Umbilical cord (tissue), 2 donors: Measurements from ENCODE around the gene LMNTD2. TPM values are rescaled to one million over a fixed set of nuclear protein-coding genes. Genes with fewer than 3 reads are reported as not detected.

ENCODE experiments used
- DNase-seq: peaks from one replicate; pipeline ENCODE4 v3.0.0-alpha.2; 2015; ENCODE audit warnings: low spot score
- total RNA-seq: library from RNA; depleted of rRNA; stranded (reverse); fragments of >200 nt; gene quantifications from one replicate; pipeline ENCODE4 v1.2.3, GENCODE V29; 2014; ENCODE audit warnings: low replicate concordance; ENCODE audit not compliant: insufficient read depth

LMNTD2 gene
- 0.48 TPM for total RNA-seq

- peak; percentile 88 for DNase-seq
These were observed at the start of gene LMNTD2, which contains the start of gene RASSF7 for GRCh38 chr11:560305-561147. LMNTD2 (minus strand) TSS chr11:560738; CDS start chr11:560716, 22 bp downstream. RASSF7 (plus strand) TSS chr11:560970; CDS start chr11:561769, 799 bp downstream.

GRCh38 chr11:609341-609811, 48.8 kb upstream of the LMNTD2 start:
- DNase-seq = no peak

GRCh38 chr11:608791-609251, 48.3 kb upstream of the LMNTD2 start:
- no peak for DNase-seq

DNA sequence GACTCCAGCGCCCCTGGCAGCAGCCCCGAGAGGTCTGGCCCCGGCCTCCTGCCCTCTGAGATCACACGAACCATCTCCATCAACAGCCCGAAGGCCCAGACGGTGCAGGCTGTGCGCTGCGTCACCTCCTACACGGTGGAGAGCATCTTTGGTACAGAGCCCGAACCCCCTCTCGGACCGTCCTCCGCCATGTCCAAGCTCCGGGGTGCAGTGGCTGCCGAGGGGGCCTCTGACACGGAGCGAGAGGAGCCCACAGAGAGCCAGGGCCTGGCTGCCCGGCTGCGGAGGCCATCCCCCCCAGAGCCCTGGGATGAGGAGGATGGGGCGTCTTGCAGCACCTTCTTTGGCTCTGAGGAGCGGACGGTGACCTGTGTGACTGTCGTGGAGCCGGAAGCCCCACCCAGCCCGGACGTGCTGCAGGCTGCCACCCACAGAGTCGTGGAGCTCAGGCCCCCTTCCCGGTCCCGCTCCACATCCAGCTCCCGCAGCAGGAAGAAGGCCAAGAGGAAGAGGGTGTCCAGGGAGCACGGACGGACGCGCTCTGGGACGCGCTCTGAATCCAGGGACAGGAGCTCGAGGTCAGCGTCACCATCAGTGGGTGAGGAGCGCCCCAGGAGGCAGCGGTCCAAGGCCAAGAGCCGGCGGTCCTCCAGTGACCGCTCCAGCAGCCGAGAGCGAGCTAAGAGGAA, 47.6 kb upstream of the LMNTD2 start:
- DNase-seq = no peak

DNA sequence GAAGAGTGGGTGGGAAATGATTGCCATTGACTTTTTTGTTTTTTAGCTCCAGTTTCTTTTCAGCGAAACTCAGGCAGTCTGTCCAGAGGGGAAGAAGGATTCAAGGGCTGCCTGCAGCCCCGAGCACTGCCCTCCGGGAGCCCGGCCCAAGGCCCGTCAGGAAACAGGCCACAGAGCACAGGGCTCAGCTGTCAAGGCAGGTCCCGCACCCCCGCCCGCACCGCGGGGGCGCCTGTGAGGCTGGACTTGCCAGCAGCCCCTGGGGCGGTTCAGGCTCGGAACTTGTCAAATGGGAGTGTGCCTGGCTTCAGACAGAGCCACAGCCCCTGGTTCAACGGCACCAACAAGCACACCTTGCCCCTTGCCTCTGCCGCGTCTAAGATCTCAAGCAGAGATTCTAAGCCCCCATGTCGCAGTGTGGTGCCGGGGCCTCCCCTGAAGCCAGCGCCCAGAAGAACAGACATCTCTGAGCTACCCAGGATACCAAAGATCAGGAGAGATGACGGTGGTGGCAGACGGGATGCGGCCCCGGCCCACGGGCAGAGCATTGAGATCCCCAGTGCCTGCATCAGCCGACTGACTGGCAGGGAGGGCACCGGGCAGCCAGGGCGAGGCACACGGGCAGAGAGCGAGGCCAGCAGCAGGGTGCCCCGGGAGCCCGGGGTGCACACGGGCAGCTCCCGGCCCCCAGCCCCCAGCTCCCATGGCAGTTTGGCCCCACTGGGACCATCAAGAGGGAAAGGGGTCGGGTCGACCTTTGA, 46.7 kb upstream of the LMNTD2 start:
- DNase-seq = no peak

GRCh38 chr11:606245-606644, 45.7 kb upstream of the LMNTD2 start:
- no peak for DNase-seq

GRCh38 chr11:605286-606129, 45.0 kb upstream of the LMNTD2 start:
- DNase-seq = no peak

- no peak for DNase-seq
These were observed 42.6 kb upstream of the LMNTD2 start for GRCh38 chr11:603154-603553.

DNA sequence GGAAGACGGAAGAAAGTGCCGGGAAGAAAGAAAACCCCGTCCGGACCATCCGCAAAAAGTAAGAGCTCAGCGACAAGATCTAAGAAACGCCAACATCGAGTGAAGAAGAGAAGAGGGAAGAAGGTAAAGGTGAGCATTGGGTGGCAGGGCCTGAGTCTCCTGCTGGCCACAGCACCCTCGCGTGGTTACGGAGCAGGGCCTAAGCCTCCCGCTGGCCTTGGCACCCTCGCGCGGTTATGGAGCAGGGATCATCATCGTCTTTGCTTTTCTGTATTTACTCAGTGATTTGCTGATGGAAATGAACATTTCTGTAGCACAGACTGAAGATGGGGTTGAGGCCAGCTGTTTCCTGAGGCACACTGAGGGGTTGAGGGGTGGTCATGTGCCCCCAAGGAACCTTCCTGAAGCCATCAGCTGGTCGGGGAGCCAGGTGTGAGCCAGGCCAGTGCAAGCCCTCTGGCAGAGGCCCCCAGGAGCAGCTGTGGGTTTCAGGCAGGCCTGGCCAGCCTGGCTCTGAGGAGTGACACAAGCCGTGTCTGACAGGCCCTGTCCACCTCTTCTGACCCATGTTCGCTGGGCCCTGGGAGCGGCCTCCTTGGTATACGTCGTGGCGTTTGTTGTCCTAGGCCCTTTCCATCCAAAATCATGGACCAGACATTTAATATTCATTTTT, 41.2 kb upstream of the LMNTD2 start:
- no peak for DNase-seq

- DNase-seq = no peak
These were observed 37.6 kb upstream of the LMNTD2 start for GRCh38 chr11:598005-598680.

DNA sequence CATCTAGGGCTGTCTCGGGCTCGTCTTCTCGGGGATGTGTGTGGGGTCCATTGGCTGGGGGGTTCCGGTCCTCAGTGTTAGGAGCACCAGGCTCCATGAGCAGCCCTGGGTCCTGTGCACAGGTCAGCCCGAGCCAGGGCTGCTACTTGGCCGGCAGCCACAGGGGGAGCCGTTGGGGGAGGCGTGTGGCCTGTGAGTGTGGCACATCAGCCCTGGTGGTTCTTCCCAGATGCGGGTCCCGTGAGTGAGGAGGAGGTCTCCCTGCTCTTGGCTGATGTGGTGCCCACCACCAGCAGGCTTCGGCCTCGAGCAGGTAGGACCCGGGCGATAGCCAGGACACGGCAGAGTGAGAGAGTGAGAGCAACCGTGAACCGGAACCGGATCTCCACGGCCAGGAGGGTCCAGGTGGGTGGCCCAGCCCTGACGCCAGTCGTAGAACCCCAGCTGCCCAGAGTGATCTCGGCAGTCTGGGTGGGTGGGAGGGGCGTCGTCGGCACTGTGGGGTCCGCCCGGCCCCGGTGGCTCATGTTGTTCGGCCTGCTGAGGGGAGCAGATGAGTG, 36.7 kb upstream of the LMNTD2 start:
- no peak for DNase-seq

DNA sequence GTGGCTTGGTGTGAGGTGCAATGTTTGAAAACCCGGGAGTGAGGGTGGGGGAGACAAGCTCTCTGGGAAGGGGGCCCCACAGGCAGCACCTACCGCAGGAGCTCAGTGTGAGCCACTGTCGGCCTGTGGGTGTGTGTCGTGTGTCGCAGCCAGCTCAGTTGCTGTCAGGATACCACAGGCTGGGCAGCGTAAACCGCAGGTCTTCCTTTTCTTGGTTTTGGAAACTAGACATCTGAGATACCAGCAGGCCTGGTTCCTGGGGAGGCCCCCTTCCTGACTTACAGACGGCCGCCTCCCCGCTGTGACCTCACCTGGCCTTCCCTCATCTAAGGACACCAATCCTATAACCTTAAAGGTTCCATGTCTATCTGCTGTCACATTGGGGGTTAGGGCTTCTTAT, 35.8 kb upstream of the LMNTD2 start:
- DNase-seq = no peak

DNA sequence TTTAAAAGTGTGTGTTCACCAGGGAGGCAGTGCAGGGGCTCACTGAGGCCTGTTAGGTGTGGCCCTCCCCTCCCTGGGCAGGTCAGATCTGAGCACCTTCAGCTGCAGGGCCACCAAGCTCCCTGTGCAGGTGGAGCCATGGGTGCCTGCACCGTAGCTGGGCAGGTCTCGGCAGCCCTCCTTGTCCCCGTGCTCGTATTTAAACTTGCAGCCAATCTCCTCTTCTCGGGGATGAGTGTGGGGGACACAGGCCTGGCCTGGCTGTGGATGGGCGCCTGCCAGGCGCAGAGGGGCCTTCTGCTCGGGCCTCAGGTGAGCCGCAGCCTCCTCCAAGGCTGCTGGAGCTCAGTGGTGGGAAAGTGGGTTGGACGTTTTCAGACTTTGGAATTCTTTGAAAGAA, 34.9 kb upstream of the LMNTD2 start:
- no peak for DNase-seq

GRCh38 chr11:593347-593746, 32.8 kb upstream of the LMNTD2 start:
- DNase-seq = no peak

DNA sequence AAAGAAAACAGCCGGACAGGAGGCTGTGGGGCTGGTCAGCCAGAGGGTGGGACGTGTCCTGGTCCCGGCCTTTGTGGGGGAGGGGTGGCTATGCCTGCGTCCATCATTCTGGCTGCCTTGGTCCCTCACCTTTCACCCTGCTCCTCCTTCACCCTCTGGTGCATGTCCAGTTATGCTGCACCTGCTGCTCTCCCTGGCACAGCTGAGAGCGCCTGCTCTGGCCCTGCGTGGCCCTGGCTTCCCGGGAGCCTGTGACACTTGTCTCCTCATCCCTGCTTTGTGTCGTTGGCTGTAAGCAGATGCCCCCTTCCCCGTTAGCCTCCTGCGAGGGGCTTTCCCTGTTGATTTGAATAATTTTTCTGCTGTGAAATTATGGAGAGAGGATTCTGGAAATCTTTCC, 32.4 kb upstream of the LMNTD2 start:
- DNase-seq = no peak

GRCh38 chr11:592501-592900, 32.0 kb upstream of the LMNTD2 start:
- no peak for DNase-seq

DNA sequence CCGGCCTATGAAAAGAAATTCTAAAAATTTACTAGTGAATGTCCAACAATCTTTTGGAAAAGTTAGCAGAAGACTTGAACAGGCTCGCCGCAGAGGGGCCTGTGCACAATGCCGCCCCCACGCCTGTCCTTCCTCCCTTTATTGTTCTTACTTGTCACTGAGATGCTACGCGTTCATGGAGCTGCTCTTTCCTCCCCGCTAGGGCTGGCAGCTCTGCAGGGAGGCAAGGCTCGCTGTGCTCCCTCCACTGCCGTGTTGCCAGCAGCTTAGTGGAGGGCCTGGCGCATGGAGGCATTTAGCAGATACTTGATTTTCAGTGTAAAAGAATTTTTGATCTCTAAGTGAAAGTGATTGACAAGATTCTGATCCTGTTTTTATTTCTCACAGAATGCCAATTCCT, 30.5 kb upstream of the LMNTD2 start:
- no peak for DNase-seq

DNA sequence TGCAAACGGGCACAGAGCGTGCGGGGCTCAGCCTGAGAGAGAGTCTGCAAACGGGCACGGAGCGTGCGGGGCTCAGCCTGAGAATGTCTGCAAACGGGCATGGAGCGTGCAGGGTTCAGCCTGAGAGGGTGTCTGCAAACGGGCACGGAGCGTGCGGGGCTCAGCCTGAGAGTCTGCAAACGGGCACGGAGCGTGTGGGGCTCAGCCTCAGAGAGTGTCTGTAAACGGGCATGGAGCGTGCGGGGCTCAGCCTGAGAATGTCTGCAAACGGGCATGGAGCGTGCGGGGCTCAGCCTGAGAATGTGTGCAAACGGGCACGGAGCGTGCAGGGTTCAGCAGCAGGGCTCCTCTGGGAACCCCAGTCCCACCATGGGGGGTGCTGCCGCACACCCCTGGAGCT, 29.3 kb upstream of the LMNTD2 start:
- DNase-seq = no peak

DNA sequence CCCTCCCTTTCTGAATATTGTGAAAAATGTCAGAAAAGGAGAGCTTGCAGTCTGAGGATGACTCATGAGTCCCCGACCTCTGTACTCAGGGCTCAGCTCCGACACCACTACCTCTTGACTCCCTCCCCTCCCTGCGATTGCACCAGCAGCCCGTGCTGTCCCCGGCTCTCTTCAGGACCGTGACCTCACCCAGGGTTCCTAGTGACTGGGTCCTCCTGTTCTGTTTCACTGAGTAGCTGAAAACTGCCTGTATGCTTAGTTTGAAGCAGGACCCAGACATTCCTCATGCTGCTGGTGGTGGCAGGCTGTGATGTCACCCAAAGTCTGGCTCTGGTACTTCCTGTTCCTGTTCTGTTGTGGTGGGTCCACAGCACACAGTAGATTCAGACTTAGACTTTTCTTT, 27.4 kb upstream of the LMNTD2 start:
- DNase-seq = no peak

DNA sequence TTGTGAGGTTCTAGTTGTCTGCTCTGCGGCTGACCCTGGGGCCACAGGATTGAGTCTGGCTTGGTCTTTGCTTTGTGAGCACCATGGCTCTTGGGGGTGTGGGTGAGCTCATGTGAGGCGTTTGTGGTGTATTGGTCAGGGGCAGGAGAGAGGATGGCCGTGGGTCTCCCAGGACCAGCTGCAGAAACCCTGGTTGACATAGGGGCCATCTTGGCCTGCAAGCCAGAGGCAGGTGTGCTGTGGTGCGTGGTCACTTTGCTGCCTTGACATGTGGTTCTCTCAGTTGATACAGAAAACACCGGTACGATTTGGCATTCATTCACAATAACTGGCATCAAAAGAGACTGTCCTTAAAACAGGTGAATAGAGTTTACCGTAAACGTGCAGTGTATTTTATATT, 27.0 kb upstream of the LMNTD2 start:
- no peak for DNase-seq
